Sigmoid colon (tissue), 4 donors: Measurements from ENCODE around the gene TCF7L1.

Experiments used
- EP300 ChIP-seq, 4 donors: sonication (generic); formaldehyde crosslinking; IDR thresholded peaks; one replicate each; pipeline ENCODE4 v1.6.1; 2017; ENCODE audit warnings: antibody characterized with exemption in 4 of 4
- POLR2A ChIP-seq, 2 donors: fragments of 450-650 bp; IDR thresholded peaks; one replicate each; pipeline ENCODE4 v1.6.1; 2016; ENCODE audit warnings: antibody characterized with exemption in 2 of 2, mild to moderate bottlenecking in 2 of 2, moderate library complexity in 2 of 2
- POLR2AphosphoS5 ChIP-seq, 4 donors: sonication (generic); formaldehyde crosslinking; IDR thresholded peaks; one replicate each; pipeline ENCODE4 v1.6.1; 2017; ENCODE audit warnings: antibody characterized with exemption in 4 of 4
- TF ChIP-seq, protein P1 (sequence below), 4 experiments: fragments of 450-650 bp in 3 of 4; fragments of 200-600 bp in 1 of 4; IDR thresholded peaks; one replicate each; pipeline ENCODE4 v1.5.1; 2016 to 2019; ENCODE audit warnings: antibody characterized with exemption in 4 of 4, mild to moderate bottlenecking in 3 of 4, moderate library complexity in 2 of 4

DNA sequence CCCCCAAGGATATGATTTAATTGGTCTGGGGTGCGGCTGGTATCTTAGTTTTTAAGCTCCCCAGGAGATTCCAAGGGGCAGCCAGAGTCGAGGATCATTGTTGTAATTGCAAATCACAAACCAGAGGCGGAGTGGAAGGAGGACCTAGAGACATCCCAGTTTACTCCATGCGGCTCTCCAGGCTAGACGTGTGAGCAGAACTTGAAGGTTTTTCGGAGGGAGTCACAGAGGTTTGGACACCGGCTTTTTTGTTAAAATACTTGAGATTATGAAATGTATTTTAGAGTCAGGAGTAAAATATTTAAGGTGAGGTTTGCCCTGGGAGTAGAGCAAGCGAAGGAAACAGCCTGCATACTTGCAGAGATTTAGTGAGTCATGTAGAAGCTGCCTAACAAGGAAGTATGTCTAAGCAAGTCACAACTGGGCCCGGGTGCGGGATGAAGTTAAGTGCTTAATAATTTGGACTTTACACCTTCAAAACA lies 155.1 kb downstream of the TCF7L1 start:
- TF ChIP-seq POLR2A (IDR thresholded peaks at IDR 0.05) (no peak), POLR2AphosphoS5 (IDR thresholded peaks at IDR 0.05) (no peak), EP300 (IDR thresholded peaks at IDR 0.05) (no peak)
- TF ChIP-seq, protein P1, sequence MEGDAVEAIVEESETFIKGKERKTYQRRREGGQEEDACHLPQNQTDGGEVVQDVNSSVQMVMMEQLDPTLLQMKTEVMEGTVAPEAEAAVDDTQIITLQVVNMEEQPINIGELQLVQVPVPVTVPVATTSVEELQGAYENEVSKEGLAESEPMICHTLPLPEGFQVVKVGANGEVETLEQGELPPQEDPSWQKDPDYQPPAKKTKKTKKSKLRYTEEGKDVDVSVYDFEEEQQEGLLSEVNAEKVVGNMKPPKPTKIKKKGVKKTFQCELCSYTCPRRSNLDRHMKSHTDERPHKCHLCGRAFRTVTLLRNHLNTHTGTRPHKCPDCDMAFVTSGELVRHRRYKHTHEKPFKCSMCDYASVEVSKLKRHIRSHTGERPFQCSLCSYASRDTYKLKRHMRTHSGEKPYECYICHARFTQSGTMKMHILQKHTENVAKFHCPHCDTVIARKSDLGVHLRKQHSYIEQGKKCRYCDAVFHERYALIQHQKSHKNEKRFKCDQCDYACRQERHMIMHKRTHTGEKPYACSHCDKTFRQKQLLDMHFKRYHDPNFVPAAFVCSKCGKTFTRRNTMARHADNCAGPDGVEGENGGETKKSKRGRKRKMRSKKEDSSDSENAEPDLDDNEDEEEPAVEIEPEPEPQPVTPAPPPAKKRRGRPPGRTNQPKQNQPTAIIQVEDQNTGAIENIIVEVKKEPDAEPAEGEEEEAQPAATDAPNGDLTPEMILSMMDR (IDR thresholded peaks at IDR 0.05) = no peak
